GM12801 (cell line): Measurements from ENCODE around the gene EIPR1.

ENCODE experiments used
- CTCF ChIP-seq: IDR thresholded peaks from one replicate; pipeline ENCODE4 v1.5.1; 2011; ENCODE audit warnings: control low read depth; ENCODE audit not compliant: insufficient read length; ENCODE audit errors: extremely low read depth

The EIPR1 gene

GRCh38 chr2:3299703-3300102, 77.9 kb downstream of the EIPR1 start:
- TF ChIP-seq CTCF, result no peak

DNA sequence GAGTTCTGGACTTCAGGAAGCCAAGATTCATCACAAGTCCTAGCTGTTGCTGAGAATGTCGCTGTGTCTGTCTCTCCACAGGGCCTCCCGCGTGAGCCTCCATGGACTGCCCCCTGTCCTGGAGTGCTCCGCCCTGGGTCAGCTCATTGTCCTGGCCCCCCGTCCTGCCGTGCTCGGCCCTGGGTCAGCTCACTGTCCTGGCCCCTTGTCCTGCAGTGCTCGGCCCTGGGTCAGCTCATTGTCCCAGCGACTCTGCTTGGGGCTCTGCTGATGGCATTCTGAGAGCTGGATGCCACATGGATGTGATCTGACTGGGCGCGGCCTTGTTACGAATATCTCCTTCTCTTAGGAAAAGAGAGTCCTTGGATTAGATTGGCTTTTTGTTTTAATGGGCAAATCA, 78.5 kb downstream of the EIPR1 start:
- TF ChIP-seq CTCF, result no peak

- TF ChIP-seq CTCF, result no peak
Measured at GRCh38 chr2:3298191-3298590, 79.4 kb downstream of the EIPR1 start.

DNA sequence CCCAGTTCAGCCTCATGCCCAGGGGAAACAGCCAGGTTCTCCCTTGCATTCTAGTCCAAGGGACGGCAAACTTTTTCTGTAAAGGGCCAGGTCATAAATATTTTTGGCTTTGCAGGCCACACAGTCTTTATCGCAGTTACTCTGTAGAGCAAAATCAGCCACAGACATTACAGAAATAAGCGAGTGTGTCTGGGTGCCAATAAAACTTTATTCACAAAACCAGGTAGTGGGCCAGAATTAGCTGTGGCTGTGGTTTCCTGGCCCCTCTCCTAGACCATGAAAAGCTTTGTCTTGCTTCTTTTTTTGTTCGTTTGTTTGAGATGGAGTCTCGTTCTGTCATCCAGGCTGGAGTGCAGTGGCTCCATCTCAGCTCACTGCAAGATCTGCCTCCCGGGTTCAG, 80.1 kb downstream of the EIPR1 start:
- no peak for TF ChIP-seq CTCF

- TF ChIP-seq CTCF, result no peak
Measured at GRCh38 chr2:3296182-3296972, 81.2 kb downstream of the EIPR1 start.

- no peak for TF ChIP-seq CTCF
Measured at GRCh38 chr2:3294493-3294892, 83.1 kb downstream of the EIPR1 start.

DNA sequence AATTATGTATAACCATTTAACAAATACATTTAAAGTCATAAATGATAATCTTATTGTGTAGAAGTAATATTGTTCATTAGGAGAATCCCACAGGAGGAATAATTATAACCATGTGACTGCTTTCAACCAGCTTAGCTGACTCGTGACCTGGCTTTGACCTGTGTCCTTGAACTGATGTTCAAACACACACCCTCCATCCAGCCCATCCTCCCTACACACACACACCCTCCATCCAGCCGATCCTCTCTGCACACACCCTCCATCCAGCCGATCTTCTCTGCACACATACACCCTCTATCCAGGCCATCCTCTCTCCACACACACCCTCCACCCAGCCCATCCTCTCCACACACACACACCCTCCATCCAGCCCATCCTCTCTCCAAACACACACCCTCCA, 83.5 kb downstream of the EIPR1 start:
- TF ChIP-seq CTCF, result no peak
